GM18499 (cell line): ENCODE results near the gene CELSR2.

ENCODE experiments used
- ATAC-seq: cut with Tn5 transposase; IDR thresholded peaks from one replicate; pipeline ENCODE4 v1.9.1; 2021; ENCODE audit warnings: moderate number of reproducible peaks; ENCODE audit not compliant: insufficient read depth, unreplicated experiment

The CELSR2 gene

GRCh38 chr1:109225711-109226445 is 23.5 kb upstream of the CELSR2 start:
- no peak for ATAC-seq

- ATAC-seq = no peak
Measured at GRCh38 chr1:109228167-109228566, 21.2 kb upstream of the CELSR2 start.

DNA sequence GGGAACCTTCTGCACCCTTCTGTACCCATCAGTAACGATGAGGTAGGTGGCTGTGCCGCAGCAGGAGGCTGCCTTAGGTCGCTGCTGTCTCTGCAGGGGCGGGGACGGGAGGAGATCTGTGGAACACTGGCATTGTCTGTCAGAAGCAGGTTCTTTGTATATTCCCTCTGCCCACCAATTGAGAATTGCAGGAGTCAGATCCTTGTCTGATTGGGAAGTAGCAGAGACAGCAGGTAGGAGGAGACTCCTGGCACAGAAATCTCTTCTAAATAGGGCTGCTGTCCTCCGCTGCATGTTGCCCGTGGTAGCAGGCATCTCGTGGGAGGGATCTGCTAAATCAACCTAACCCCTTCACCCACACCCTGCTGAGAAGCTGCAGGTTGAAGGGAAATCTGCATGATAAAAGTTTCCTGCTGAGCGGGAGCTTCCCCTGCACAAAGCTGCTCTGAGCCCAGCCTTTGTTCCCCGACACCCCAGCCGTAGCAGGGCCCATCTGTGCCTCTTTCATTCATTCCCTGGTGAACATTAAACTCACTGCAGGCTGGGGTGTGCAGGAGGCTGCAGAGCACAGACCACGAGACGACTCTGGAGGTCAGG is 19.7 kb upstream of the CELSR2 start:
- no peak for ATAC-seq

DNA sequence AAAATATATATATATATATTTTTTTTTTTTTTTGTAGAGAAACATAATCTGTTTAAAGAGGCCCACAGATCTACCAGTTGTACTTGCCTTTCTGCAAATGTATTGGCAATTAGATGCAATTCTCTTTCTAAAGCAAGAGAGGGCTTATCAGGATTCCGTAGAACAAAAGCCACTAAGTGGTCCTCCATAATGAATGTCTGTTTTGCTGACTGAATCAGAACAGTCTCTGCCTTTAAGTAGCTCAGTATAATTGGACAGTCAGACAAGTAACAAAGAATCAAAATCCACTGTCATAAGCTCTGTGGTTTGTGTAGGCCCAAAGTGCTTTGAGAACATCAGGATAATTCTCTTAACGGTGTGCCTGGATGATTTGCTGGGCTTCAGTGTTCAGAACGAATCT is 18.3 kb upstream of the CELSR2 start:
- ATAC-seq = no peak

DNA sequence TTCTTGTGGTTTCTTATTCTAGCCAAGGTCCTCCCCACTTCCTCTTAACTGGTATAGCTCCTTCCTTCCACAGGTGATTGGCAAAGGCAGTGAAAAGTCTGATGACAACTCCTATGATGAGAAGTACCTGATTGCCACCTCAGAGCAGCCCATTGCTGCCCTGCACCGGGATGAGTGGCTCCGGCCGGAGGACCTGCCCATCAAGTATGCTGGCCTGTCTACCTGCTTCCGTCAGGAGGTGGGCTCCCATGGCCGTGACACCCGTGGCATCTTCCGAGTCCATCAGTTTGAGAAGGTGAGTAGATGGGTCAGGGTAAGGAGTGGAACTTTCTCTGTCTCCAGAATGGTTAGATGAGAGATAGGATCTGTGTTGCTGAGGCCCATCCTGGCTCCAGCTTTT is 14.2 kb upstream of the CELSR2 start:
- ATAC-seq = no peak

GRCh38 chr1:109237512-109237911 is 11.8 kb upstream of the CELSR2 start:
- ATAC-seq = no peak

DNA sequence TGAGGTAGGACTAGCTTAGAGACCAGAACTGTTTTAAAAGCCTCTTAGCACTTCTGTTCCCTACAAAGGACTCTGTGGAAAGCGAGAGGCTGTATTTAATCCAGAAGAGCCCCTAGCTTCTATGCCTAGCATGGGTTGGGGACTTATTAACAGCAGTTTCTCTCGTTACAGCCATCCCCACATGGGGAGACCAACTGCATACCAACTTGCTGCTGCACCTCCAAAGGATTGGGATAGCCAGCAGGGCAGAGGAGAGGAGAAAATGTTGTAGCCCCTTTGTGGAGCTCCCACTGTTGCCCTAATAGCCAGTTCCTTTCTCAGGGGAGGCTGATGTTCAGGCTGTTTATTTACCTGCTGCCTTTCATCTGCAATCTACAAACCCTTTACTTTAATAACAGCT is 11.0 kb upstream of the CELSR2 start:
- ATAC-seq = no peak

DNA sequence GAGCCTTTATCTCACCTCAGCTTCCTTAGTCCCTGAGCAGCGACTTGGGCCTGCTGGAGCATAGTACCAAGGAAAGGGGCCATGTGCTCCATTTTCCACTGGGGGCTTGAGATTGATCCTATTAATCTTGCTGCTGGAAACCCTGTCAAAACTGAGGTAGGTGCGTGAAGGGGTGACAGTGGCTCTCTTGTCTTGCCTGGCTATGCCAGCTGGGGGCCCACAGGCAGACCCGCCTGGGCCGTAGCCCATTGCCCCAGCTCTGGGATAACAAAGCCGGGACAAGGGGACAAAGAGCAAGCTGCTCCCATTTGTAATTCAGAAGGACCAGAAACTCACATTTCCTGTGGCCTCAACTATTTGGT is 10.3 kb upstream of the CELSR2 start:
- ATAC-seq = no peak

- ATAC-seq = no peak
Measured at GRCh38 chr1:109239409-109240068, 9.8 kb upstream of the CELSR2 start.

DNA sequence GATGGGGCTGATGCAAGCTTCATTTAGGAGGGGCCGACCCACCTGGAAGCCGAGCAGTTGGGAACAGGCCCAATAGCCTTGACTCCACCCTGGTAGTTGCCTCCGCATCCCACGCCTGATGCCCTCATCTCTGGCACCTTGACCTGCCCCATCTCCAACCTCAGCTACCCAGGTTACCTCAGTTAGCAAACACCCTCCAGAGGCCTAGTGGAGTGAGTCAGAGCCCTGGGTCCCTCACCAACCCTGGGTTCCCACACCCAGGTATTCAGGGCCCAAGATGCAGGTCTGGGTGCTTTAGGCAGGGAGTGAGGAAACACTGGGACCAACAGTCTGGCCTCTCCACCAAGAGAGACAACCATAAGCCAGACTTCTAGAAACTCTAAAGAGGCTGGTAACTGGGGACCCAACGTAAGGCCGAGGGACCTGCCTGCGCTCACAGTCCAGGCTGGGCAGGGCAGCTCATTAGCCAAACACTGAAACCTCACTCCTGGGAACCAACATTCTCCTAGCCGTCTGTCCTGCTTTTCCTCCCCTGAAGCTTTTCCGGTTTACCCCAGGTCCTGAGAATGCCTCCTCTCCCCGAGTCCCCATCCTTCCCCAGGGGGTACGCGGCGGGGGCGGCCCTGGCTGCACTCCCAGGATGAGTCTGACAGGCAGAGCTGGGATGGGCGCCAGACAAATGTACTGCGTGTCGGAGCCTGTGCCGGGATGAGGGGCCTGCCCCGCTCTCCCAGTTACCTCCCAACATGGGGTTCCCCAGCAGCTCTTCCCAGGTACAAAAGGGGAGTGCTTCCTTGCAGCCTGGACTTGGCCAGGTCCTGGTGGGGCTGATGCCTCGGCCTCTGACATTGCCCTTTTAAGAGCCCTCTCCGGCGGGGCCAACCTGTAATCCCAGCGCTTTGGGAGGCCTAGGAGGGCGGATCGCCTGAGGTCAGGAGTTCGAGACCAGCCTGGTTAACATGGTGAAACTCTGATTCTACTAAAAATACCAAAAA is 8.9 kb upstream of the CELSR2 start:
- ATAC-seq = no peak

DNA sequence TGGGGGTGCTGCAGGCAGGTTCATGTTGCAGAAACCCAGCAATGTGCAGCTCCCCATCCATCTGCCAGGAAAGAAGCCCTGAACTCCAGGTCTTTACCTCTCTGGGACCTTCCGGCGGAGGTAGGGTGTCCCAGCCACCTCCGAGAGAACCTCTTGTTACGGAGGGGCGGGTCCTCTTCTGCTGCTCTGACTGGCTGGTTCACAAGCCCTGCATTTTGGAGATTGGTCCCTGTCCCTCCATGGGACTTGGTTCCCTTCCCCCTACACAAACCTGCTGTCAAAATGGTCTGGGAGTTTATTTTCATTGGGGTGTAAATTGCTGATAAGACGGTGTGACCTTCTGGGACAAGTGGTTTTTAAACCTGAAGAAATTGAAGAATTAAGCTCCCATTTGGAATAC is 8.0 kb upstream of the CELSR2 start:
- no peak for ATAC-seq

DNA sequence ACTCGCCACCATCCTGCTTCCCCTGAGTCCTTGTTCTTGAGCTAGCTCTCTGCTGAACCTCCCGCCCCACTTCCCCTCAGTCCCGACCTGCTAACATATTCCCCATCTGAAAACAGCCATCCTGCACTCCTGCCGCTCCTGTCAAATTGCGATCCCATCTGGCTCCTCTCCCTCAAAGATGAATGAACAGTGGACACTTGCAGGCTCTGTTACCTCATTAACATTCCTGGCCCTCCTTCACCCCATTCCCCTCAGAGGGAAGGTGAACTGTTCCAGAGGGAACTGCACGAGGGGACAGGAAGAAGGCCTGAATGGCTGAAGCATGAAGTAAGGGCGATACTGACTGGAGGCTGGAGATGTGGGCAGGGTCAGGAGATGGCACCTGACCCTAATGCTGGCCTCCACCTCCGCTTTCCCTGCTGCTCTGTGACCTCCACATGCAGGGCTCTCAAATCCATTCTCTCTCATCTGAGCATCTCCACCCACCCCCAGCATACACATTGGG is 7.4 kb upstream of the CELSR2 start:
- no peak for ATAC-seq

DNA sequence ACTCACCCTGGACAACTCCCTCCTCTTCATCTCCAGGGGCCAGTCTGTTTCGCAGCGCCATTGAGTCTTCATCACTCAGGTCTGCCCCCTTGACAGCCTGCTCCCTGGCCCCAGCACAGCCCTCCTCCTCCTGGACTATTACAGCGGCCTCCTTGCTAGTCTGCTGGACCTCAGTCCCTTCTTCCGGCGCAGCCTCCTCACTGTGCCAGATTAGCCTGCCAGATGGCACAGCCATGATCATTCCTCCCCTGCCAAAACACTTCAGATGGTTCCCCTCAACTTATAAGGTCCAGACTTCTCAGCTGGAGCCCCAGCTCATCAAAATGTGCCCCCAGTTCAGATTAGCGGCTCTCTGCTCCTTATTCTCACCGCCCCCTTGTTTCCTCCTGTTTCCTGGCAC is 7.0 kb upstream of the CELSR2 start:
- no peak for ATAC-seq

GRCh38 chr1:109243221-109243620 is 6.1 kb upstream of the CELSR2 start:
- ATAC-seq = no peak

DNA sequence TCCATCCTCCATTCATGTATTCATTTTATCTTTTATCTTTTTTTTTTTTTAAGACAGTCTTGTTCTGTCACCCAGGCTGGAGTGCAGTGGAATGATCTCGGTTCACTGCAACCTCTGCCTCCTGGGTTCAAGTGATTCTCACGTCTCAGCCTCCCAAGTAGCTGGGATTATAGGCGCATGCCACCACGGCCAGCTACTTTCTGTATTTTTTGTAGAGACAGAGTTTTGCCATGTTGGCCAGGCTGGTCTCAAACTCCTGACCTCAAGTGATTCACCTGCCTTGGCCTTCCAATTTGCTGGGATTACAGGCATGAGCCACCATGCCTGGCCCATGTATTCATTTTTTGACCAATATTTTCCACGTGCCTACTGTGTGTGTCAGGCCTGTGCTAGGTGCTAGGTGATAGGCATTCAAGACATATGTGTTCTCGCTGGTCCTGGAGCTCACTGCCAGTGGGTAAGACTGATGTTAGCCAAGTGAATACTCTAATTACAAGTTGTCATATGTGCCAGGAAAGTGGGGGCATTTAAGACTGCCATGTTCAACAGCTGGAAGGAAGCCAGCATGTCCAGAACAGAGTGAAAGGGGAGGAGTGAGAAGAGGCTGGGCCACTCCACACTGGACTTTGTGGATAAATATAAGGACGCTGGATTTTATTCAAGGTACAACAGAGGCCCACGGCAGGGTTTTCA is 5.3 kb upstream of the CELSR2 start:
- no peak for ATAC-seq

DNA sequence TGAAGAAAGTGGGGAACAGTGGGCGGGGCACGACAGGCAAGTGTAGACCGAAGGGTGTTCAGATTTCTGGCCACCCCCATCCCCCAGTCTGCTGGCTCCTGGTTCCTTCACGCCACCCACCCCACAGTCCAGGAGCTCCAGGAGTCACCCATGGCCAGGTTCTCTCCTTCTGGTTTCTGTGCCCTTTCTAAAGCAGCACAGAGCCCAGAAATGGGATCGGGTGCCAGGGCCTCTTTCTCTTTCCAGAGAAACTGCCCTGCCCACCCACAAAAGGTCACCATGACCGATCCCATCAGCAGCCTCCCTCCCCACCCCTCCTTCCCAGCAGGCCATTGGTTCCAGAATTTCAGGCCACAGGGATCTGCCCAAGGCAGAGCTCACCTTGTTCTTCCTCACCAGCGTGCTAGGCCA is 3.2 kb upstream of the CELSR2 start:
- ATAC-seq = no peak

- ATAC-seq = no peak
Measured at GRCh38 chr1:109247401-109248365, 1.7 kb upstream of the CELSR2 start.

- ATAC-seq = no peak
Measured at GRCh38 chr1:109248444-109248796, 919 bp upstream of the CELSR2 start.
